OCI-LY1 (cell line): ENCODE measurements around the gene ZBTB6.

Source experiments
- EZH2 ChIP-seq: fragments of 200-600 bp; sonication (generic), shearing (Covaris generic); IDR thresholded peaks from 2 replicates; pipeline ENCODE4 v1.8.0; 2017; ENCODE audit warnings: borderline replicate concordance, mixed run types, mild to moderate bottlenecking, antibody characterized with exemption, low read length, moderate library complexity, mixed read lengths
- TF ChIP-seq, protein P1 (sequence below): fragments of 200-600 bp; sonication (generic), shearing (Covaris generic); IDR thresholded peaks from 2 replicates; pipeline ENCODE4 v1.5.1; 2017; ENCODE audit warnings: mild to moderate bottlenecking, antibody characterized with exemption, low read length, moderate library complexity, mixed read lengths

DNA sequence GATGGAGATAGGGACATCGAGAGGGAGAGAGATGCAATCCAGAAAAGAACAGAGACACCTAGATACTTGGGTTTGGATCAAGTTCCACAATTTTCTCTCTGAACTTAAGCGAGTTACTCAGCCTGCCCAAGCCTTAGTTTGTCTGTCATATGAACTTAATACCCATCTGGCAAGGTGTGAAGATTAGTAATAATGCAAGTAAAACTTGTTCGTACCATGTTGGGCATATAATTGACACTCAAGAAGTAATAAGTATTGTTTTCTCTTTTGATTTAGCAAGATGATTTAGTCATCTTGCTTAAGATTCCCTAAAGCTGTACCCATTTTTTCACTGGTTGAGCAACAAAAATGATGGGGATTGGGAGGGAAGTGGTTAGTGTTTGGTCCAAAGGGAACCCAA lies 35.2 kb upstream of the ZBTB6 start:
- TF ChIP-seq EZH2: no peak
- TF ChIP-seq, protein P1, sequence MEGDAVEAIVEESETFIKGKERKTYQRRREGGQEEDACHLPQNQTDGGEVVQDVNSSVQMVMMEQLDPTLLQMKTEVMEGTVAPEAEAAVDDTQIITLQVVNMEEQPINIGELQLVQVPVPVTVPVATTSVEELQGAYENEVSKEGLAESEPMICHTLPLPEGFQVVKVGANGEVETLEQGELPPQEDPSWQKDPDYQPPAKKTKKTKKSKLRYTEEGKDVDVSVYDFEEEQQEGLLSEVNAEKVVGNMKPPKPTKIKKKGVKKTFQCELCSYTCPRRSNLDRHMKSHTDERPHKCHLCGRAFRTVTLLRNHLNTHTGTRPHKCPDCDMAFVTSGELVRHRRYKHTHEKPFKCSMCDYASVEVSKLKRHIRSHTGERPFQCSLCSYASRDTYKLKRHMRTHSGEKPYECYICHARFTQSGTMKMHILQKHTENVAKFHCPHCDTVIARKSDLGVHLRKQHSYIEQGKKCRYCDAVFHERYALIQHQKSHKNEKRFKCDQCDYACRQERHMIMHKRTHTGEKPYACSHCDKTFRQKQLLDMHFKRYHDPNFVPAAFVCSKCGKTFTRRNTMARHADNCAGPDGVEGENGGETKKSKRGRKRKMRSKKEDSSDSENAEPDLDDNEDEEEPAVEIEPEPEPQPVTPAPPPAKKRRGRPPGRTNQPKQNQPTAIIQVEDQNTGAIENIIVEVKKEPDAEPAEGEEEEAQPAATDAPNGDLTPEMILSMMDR: no peak
